Activated CD8-positive, alpha-beta memory T cell treated with anti-CD3 and anti-CD28 coated beads, Interleukin-2, amount 50 U/mL, for 24 hours (primary cell): ENCODE results near the gene TMED6.
A peak's percentile ranks its signal among the peaks of the same experiment; 100 is the strongest.

Source experiments
- DNase-seq: peaks from one replicate; pipeline ENCODE4 v3.0.0-alpha.2; 2020; ENCODE audit errors: extremely low read depth

TMED6 gene

GRCh38 chr16:69351309-69352027, at the start of gene TMED6:
Gene TMED6 (minus strand): TSS chr16:69351786. CDS start chr16:69351753, 33 bp downstream.
- DNase-seq = no peak

GRCh38 chr16:69399361-69399760, 47.8 kb upstream of the TMED6 start:
- DNase-seq = no peak

- no peak for DNase-seq
Measured at GRCh38 chr16:69397821-69398521, 46.4 kb upstream of the TMED6 start.

- peak; percentile 44 for DNase-seq
Measured at GRCh38 chr16:69396187-69397061, 44.8 kb upstream of the TMED6 start.

DNA sequence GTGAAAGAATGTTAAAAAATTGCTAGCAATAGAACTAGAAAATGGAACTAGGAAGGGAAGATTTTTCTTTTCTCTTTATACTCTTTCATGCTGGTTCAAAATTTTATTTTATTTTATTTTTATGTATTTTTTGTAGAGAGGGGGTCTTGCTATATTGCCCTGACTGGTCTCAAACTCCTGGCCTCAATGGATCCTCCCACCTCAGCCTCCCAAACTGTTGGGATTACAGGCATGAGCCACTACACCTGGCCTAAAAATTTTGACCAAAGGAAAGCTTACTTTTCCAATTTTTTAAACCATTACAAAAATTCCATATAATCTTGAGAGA, 44.2 kb upstream of the TMED6 start:
- DNase-seq = no peak

DNA sequence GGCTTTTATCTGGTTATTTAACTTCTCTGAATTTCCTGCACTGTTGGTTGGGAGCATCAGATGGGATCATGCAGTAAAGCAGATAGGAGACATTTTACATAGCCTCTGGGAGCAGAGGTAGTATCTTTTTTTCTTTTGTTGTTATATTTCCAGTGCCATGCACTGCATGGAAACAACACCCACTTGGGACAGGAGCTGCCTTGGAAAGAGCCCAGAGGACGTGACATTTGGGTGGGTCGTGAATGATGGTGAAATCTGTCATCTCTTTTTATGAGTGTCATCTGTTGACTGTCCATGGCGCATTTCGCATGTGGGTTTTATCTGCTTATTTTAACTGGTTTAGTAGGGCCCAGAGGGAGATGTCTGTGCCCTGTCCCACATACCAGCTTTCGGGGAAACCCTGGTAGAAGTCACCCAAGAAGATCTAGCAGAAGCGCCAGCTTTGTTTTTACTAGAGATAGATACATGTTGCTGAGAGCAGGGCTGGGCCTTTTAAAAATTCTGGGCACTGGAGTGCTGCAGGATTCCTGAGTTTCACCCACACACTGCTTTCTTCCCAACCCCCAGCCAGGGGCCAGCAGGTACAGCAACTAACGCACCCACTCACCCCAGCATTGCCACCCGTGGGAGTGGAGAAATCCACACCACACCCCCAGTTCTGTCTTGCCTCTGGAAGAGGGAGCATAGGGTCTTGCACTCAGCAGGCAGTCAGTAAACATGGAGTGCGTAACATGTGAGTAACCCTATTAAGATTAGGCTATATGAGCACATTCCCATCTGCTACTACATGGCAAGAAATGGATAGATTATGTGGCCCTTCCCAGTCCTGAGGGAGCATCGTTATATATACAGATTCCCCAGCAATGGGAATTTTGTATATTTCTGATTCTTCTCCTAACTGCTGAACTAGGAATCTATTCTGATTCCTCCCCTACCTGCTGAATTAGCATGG, 42.6 kb upstream of the TMED6 start:
- no peak for DNase-seq

- no peak for DNase-seq
Measured at GRCh38 chr16:69386596-69386995, 35.0 kb upstream of the TMED6 start.

- DNase-seq = no peak
Measured at GRCh38 chr16:69384974-69385373, 33.4 kb upstream of the TMED6 start.

- no peak for DNase-seq
Measured at GRCh38 chr16:69382421-69382820, 30.8 kb upstream of the TMED6 start.

- no peak for DNase-seq
Measured at GRCh38 chr16:69381231-69381630, 29.6 kb upstream of the TMED6 start.

DNA sequence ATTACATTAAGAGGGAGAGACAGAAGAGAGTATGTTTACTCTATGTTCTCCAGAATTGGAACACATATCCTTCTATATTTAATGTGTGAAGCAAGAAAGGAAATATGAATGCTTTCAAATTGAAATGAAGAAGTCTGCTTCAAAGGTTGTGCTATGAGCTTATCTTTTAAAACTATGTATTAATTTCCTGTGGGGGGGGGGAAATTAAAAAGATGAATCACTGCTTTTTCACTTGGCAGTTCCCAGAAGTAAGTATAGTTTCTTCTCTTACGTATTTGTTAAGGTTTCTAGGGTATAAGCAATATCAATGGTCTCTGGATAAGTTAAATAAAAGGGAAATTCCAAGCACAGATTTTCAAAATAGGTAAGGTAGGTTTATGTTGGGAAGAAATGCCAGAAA, 27.2 kb upstream of the TMED6 start:
- DNase-seq = no peak

- DNase-seq = no peak
Measured at GRCh38 chr16:69378036-69378435, 26.4 kb upstream of the TMED6 start.

- DNase-seq = no peak
Measured at GRCh38 chr16:69376393-69377059, 24.9 kb upstream of the TMED6 start.

DNA sequence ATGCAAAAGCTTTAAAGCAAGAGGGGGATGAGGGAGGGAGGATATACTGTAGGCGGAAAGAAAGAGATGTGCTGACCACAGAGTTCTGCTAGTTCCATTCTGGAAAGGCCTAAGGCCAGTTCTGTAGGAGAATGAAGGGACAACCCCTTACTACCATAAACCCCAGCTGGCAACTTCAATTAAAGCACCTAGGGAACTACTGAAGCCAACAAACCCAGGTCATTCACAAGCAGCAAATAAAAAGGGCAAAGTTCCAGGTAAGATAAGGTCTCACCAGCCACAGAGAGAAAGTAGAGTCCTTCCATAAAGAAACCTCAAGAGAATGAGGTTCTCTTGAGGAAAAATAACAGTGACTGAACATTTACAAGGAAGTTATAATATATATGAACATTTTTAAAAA, 21.4 kb upstream of the TMED6 start:
- no peak for DNase-seq

DNA sequence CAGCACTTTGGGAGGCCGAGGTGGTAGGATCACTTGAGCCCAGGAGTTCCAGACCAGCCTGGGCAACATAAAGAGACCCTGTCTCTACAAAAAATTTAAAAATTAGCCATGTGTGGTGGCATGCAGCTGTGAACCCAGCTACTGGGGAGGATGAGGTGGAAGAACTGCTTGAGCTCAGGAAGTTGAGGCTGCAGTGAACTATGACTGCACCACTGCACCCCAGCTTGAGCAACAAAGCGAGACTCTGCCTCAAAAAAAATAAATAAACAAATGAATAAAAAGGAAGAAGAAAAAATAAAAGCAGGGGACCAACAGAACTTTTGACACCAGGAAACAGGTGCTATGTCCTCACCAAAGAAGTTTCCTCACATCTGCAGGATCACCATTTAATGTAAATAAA, 20.0 kb upstream of the TMED6 start:
- no peak for DNase-seq

- DNase-seq = no peak
Measured at GRCh38 chr16:69368866-69369265, 17.3 kb upstream of the TMED6 start.

- no peak for DNase-seq
Measured at GRCh38 chr16:69367980-69368379, 16.4 kb upstream of the TMED6 start.

GRCh38 chr16:69366431-69366830, 14.8 kb upstream of the TMED6 start:
- no peak for DNase-seq

- no peak for DNase-seq
Measured at GRCh38 chr16:69365901-69366300, 14.3 kb upstream of the TMED6 start.

DNA sequence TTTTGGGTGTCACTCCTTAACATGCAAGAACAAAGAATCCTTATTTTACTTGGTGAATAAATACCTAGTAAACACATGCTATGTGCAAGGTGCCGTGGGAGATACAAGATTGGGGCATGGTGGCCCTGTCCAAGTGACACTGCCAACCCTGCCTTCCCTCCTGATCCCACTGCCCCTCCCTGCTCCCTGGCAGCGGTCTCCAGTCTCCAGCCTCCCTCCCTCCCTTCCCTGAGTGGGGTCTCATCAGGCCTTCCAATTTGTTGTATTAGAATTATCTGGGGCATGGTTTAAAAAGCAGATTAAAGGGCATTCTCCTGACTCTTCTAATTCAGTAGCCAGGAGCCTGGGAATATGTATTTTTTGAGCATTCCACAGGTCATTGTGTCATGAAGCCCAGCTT, 12.5 kb upstream of the TMED6 start:
- no peak for DNase-seq

GRCh38 chr16:69363281-69363717, 11.7 kb upstream of the TMED6 start:
- DNase-seq = no peak
